ENCODE measurements around the gene FAM50B.

Gene FAM50B

DNA sequence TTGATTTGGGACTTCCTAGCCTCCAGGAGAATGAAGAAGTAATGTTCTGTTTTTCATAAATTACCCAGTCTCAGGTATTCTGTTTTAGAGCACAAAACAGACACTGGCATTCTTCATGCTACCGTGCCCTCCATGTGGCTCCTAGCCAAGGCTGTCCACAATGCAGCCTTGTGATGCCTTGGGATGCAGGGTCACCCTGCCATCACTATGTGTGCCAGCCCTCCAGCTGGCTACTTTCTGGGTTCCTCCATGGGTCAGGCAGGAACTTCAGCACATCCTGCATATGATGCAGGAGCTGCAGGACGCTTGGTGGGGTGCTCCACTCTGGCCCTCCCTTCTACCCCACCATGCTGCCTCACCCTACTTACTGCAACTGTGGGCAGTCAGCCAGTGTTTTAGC lies 38.0 kb upstream of the FAM50B start:
- FAIRE-seq (no peak), DNase-seq (ENCODE audit: insufficient read length, low spot score) (no peak)
- no peak for TF ChIP-seq POLR2A (IDR thresholded peaks at IDR 0.05; ENCODE audit: low read depth, low read length)

DNA sequence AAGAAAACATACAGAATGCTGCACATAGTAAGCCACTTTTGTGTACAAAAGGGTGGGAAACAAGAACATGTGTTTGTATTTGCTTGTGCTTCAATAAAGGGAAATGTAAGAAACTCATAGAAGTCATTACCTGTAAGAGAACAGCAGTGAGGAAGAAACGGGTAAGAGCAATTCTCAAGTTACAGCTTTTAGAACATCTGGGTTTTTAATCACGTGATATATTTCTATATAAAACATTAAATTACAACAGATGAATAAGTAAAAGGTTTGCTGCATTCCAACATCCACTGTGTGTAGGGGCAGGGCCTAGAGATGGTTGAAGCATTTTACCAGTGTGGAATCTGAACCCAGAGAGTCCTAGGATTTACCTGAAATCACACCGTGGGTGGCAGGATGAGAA lies 36.6 kb upstream of the FAM50B start:
- no peak for DNase-seq (ENCODE audit: insufficient read length, low spot score)
- FAIRE-seq = no peak
- TF ChIP-seq POLR2A (IDR thresholded peaks at IDR 0.05; ENCODE audit: low read depth, low read length) = no peak

DNA sequence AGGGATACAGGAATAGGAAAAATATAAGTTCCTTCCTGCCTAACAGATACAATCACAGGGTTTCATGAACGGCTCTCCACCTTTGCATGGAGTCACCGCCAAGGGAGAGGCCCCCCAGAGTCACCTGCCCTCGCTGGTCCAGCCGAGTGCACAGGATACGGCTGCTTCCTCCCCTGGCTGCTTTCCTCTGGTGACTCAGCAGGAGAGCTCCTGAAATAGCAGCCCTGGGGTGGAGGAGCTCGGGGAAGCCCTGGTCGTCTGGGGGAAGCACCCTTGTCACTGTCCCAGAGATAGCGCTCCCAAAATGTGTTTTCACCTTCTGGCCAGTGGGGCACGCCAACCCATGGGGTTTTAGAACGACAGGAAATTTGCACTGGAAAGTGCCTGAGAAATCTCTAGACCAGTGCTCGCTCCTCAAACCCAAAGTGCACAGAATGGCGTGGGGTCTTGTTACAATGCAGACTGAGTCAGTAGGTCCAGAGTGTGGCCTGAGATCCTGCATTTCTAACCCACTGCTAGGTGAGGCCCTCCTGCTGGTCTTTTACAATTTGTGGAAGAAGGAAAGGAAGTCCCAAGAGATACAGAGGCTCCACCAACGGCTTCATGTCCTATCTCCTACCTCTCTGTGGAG lies 35.9 kb upstream of the FAM50B start:
- FAIRE-seq = no peak
- no peak for TF ChIP-seq POLR2A (IDR thresholded peaks at IDR 0.05; ENCODE audit: low read depth, low read length)
- peak; percentile 79 for DNase-seq (ENCODE audit: insufficient read length, low spot score)

DNA sequence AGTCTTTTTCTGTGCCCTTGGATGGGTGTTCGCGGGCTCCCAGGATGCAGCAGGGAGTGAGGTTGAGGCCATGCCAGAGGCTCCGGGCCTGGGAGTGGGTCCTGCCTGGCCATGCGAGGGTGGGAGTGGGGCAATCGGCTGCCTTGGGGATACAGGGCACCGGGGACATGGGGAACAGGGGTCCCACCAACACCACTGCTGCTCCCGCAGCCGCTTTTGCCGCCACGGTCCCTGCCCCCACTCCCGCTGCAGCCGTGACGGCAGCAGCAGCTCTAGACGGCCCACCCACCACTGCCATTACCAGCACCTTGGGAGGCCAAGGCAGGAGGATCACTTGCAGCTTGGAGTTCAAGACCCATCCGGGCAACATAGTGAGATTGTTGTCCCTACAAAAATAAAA lies 35.3 kb upstream of the FAM50B start:
- no peak for FAIRE-seq

DNA sequence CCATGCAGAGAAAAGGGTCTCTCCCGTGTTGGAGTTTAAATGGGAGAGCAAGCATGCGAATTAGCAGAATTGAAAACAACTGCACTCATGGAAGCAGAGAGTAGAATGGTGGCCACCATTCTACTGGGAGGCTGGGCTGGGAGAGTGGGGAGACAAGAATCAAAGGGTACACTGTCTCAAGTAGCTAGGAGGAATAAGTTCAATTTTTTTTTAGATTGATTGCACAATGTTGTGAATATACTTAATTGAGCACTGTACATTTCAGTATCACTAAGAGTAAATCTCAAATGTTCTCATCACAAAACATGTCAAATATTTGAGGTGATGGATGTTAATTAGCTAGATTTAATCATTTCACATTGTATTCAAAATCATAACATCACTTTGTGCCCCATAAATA lies 34.6 kb upstream of the FAM50B start:
- FAIRE-seq (no peak), DNase-seq (ENCODE audit: insufficient read length, low spot score) (no peak)
- TF ChIP-seq POLR2A (IDR thresholded peaks at IDR 0.05; ENCODE audit: low read depth, low read length) = no peak

More for the DNA sequence above, 35.3 kb upstream of the FAM50B start:
- no peak for TF ChIP-seq POLR2A (IDR thresholded peaks at IDR 0.05; ENCODE audit: low read depth, low read length)
- no peak for DNase-seq (ENCODE audit: insufficient read length, low spot score)

DNA sequence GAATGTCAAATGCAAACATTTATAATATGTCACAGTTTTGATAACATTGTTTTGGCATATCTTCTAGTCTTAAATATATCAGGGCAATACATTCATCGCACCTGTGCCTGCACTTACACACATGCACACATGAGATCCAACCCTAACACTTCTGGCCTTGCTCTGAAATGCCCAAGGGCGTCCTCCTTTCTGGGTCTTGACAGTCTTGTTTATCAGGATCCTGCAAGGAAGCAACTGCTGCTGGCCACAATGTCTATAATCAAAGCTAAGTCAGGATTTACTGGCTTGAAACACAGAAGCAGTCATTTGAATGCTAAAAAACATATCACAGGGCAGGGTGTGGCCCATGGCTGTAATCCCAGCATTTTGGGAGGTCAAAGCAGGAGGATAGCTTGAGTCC lies 32.9 kb upstream of the FAM50B start:
- FAIRE-seq (no peak), DNase-seq (ENCODE audit: insufficient read length, low spot score) (no peak)
- TF ChIP-seq POLR2A (IDR thresholded peaks at IDR 0.05; ENCODE audit: low read depth, low read length) = no peak

DNA sequence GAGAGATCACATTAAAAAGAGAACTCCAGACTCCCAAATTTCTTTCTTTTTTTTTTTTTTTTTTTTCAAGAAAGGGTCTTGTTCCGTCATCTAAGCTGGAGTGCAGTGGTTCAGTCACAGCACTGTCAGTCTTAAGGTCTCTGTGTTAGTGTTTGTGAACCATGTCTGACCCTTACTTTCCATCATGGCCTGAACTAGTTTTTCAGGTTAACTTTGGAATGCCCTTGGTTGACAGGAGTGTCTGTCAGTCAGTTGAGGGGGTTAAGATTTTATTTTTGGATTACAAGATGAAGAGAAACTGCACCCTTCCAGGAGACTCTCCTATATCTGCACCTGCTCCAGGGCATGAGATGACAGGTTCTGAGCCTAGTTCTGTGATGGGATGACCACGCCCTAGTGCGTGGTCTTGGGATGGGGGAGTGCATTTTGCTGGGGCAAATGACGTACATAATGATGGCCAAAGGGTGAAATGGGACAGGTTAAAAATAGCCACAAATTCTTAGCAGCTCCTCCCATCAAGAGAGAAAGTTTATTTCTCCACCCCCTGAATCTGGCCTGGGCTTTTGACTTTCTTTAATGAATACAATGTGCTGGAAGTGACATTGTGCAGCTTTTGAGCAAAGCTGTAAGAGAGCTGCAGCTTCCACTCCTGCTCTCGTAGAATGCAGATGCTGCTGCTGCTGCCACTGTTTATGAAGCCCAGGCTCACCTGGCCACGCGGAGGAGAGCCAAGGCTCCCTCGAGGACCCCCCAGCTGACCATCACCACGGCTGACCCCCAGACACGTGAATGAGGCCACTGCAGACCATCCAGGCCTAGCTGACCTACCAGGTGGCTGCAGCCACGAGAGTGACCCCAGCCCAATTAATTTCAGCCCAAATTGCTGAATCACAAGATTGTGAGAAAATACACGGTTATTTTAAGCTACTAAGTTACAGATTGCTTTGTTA lies 29.7 kb upstream of the FAM50B start:
- TF ChIP-seq POLR2A (IDR thresholded peaks at IDR 0.05; ENCODE audit: low read depth, low read length) = no peak
- DNase-seq (ENCODE audit: insufficient read length, low spot score) (no peak), FAIRE-seq (no peak)

DNA sequence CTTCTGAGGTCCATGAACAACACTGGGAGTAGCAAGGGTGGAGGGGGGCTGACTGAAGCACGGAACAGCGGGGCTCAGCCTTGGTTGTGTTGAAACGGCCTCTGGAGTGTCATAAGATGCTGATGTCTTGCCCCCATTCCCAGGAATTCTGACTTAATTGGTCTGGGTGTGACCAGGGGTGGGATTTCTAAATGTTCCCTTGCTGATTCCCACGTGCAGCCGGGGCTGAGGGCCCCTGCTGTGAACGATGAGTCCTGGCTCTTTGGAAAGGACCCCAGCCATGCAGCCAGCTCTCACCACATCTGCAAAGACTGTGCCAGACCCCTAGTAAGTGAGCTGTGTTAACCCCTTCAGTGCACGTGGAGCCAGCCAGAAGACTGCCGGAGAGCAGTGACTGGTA lies 28.6 kb upstream of the FAM50B start:
- DNase-seq (ENCODE audit: insufficient read length, low spot score) (no peak), FAIRE-seq (no peak)
- no peak for TF ChIP-seq POLR2A (IDR thresholded peaks at IDR 0.05; ENCODE audit: low read depth, low read length)

DNA sequence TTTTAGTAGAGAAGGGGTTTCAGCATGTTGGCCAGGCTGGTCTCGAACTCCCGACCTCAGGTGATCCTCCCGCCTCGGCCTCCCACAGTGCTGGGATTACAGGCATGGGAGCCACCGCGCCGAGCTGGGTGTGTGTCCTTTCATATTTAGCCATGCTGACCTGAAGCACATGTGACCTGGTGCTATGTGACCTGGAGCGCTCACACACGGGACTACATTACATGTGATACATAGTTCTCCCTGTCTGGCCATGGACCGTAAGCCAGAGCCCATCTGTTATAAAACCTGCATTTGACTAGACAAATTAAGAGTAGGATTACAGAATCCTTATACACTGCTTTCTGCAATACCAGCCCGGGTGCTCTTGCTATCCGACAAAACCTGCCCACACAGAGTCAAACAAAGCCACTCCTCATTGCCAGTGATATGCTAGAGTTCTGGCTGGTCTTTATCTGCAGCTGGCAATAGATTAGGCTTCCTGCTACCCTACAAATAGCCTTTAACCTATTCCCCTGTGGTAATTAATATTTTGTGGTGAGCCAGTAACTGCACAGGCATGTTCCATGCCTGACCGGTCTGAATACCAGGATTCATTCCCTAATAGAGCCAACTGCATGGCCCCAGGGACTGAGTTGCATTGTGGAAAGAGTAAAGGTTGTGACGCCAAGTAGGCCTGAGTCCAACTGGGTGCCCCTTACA lies 26.3 kb upstream of the FAM50B start:
- no peak for TF ChIP-seq POLR2A (IDR thresholded peaks at IDR 0.05; ENCODE audit: low read depth, low read length)
- FAIRE-seq (no peak), DNase-seq (ENCODE audit: insufficient read length, low spot score) (no peak)

DNA sequence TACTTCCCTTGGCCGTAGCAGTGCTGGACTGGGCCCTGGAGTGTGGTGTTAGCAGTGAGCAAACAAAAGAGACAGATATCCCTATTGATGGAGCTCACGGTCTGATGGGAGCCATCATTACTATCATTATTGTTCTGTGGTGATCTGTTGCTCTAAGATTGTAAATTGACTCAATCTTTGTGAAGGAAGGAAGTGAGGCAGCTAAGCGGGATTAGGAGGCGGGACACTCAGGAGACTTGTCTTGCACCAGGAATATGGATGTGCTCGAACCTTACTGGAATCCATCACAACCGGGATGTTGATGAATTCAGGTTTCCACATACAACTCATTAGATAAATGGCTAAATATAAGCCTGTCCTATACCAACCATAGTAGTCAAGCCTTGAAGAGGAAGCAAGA lies 25.5 kb upstream of the FAM50B start:
- TF ChIP-seq POLR2A (IDR thresholded peaks at IDR 0.05; ENCODE audit: low read depth, low read length) = no peak

DNA sequence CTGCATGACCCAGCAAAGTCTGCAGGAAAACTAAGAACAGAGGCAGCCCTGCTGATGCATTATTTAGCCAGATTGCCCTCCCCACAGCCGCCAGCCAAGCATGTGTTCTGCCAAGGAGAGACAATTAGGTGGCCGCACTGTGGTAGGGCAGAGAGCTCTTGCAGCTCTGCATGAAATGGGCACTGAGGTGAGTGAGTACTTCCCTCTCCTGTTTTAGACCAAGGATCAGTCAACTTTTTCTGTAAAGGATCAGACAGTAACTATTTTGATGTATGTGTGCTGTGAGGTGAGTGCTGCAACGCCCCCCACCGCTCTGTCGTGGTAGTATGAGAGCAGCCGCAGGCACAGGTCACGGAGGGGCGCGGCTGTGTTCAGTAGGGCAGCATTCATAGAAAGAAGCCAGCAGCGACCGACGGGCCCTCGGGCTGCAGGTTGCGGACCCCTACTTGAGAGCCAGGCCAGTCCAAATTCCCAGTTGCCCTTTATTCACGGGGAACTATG lies 23.8 kb upstream of the FAM50B start:
- peak; percentile 38 for DNase-seq (ENCODE audit: insufficient read length, low spot score)
- peak; percentile 23 for FAIRE-seq

More for the DNA sequence above, 25.5 kb upstream of the FAM50B start:
- DNase-seq (ENCODE audit: insufficient read length, low spot score) = no peak
- FAIRE-seq = no peak

DNA sequence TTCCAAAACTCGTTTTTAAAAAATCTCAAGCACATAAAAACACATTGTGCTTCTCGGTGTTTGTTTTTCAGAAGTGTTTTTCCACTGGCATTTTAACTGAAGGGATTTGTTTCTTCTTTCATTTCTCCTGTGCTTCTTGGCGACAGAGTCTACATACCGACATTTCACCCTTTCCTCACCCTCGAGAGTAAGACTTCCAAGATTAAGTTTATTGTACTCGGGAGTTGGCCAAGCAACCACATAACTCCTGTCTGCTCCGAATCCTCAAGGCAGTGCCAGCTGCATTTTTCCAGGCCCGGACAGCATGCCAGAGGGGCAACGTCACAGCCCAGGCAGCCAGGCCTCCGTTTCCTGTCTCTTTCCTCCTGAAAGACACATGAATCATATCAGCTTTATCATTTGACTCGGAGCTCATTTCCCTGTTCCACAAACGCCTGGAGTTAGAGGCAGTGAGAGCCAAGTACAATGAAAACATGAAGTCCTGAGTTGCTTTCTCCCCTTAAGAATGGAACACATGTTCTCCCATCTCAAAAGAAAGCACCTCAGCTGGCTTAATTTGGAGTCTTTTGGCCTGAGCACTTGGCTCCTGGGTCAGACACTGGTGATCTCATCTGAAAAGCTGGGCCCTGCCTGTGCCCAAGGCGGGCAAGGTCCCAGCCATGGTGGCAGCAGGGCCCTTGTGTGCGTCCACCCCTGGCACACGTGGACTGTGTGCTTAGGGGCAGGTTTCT lies 23.2 kb upstream of the FAM50B start:
- FAIRE-seq = peak; percentile 91

More for the DNA sequence above, 23.8 kb upstream of the FAM50B start:
- TF ChIP-seq POLR2A (IDR thresholded peaks at IDR 0.05; ENCODE audit: low read depth, low read length) = no peak

DNA sequence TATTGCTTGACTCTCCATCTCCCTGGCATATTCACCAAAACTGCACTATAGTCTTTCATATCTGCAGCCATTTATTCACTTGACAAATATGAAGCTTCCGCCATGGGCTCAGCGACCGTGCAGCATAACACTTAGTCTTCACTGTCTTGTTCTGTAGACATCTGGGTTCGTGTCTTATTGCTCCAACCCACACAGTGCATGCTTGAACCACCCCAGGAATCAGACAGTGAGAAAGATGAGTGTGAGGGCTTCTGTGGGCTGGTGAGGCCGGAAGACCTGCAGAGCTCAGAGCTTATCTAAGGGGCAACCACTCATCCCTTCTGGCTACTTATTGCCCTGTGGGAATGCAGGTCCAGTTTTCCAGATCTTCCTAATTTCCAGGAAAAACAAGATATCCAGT lies 19.9 kb upstream of the FAM50B start:
- no peak for TF ChIP-seq POLR2A (IDR thresholded peaks at IDR 0.05; ENCODE audit: low read depth, low read length)
- no peak for DNase-seq (ENCODE audit: insufficient read length, low spot score)
- no peak for FAIRE-seq

More for the DNA sequence above, 23.2 kb upstream of the FAM50B start:
- peak; percentile 89 for DNase-seq (ENCODE audit: insufficient read length, low spot score)
- peak; percentile 30; the same call in 1 of the 2 replicates for TF ChIP-seq POLR2A (IDR thresholded peaks at IDR 0.05; ENCODE audit: low read depth, low read length)
